ENCODE results near the gene PDE4B.

PDE4B gene

GRCh38 chr1:66372522-66373101 lies 579.9 kb downstream of the PDE4B start:
- peaks cover 54% of the 10 kb centered on the region for H3K4me1 Mint-ChIP-seq (ENCODE audit: low read depth)

GRCh38 chr1:66373157-66373591 lies 580.5 kb downstream of the PDE4B start:
- H3K4me3 Mint-ChIP-seq: peak overlapping the region; percentile 52
- H3K27ac Mint-ChIP-seq: peak overlapping the region; percentile 76
- no peak for DNase-seq (ENCODE audit: low spot score)
- no peaks in the 10 kb centered on the region for H3K9me3 Mint-ChIP-seq
- H3K27me3 Mint-ChIP-seq (ENCODE audit: low read depth): peaks cover 3% of the 10 kb centered on the region
- H3K4me1 Mint-ChIP-seq (ENCODE audit: low read depth): peaks cover 51% of the 10 kb centered on the region
- peaks cover 49% of the 10 kb centered on the region for H3K36me3 Mint-ChIP-seq (ENCODE audit: low read depth)

More at GRCh38 chr1:66372522-66373101, 579.9 kb downstream of the PDE4B start:
- peak overlapping the region; percentile 76 for H3K27ac Mint-ChIP-seq
- peaks cover 52% of the 10 kb centered on the region for H3K36me3 Mint-ChIP-seq (ENCODE audit: low read depth)
- peak overlapping the region; percentile 52 for H3K4me3 Mint-ChIP-seq
- no peaks in the 10 kb centered on the region for H3K9me3 Mint-ChIP-seq
- H3K27me3 Mint-ChIP-seq (ENCODE audit: low read depth): peaks cover 3% of the 10 kb centered on the region
- no peak for DNase-seq (ENCODE audit: low spot score)

GRCh38 chr1:66374148-66374547 lies 581.5 kb downstream of the PDE4B start:
- Mint-ChIP-seq H3K9me3 (no peaks in the 10 kb centered on the region), H3K4me3 (peak overlapping the region; percentile 73), H3K36me3 (ENCODE audit: low read depth) (peaks cover 42% of the 10 kb centered on the region), H3K4me1 (ENCODE audit: low read depth) (peaks cover 48% of the 10 kb centered on the region), H3K27ac (peak overlapping the region; percentile 92), H3K27me3 (ENCODE audit: low read depth) (peaks cover 3% of the 10 kb centered on the region)
- DNase-seq (ENCODE audit: low spot score): no peak

GRCh38 chr1:66374561-66375111 lies 581.9 kb downstream of the PDE4B start:
- DNase-seq (ENCODE audit: low spot score): peak; percentile 70

GRCh38 chr1:66375125-66375524 lies 582.4 kb downstream of the PDE4B start:
- H3K36me3 Mint-ChIP-seq (ENCODE audit: low read depth): peaks cover 37% of the 10 kb centered on the region
- no peaks in the 10 kb centered on the region for H3K9me3 Mint-ChIP-seq
- peaks cover 3% of the 10 kb centered on the region for H3K27me3 Mint-ChIP-seq (ENCODE audit: low read depth)
- peaks cover 51% of the 10 kb centered on the region for H3K4me1 Mint-ChIP-seq (ENCODE audit: low read depth)
- no peak for DNase-seq (ENCODE audit: low spot score)
- no peak overlapping the region for H3K4me3 Mint-ChIP-seq
- H3K27ac Mint-ChIP-seq: peak overlapping the region; percentile 92

More at GRCh38 chr1:66374561-66375111, 581.9 kb downstream of the PDE4B start:
- H3K4me1 Mint-ChIP-seq (ENCODE audit: low read depth): peaks cover 50% of the 10 kb centered on the region
- peak overlapping the region; percentile 73 for H3K4me3 Mint-ChIP-seq
- H3K27ac Mint-ChIP-seq: peak overlapping the region; percentile 92
- peaks cover 3% of the 10 kb centered on the region for H3K27me3 Mint-ChIP-seq (ENCODE audit: low read depth)
- H3K36me3 Mint-ChIP-seq (ENCODE audit: low read depth): peaks cover 37% of the 10 kb centered on the region
- no peaks in the 10 kb centered on the region for H3K9me3 Mint-ChIP-seq

- Mint-ChIP-seq H3K27ac (no peak overlapping the region), H3K4me1 (ENCODE audit: low read depth) (peaks cover 13% of the 10 kb centered on the region), H3K27me3 (ENCODE audit: low read depth) (peaks cover 3% of the 10 kb centered on the region), H3K36me3 (ENCODE audit: low read depth) (peaks cover 6% of the 10 kb centered on the region), H3K4me3 (no peak overlapping the region), H3K9me3 (peaks cover 19% of the 10 kb centered on the region)
- DNase-seq (ENCODE audit: low spot score): peak; percentile 12
Measured at GRCh38 chr1:66380452-66381212, 587.9 kb downstream of the PDE4B start.

- Mint-ChIP-seq H3K4me1 (ENCODE audit: low read depth) (peaks cover 9% of the 10 kb centered on the region), H3K36me3 (ENCODE audit: low read depth) (peaks cover 6% of the 10 kb centered on the region), H3K9me3 (peaks cover 29% of the 10 kb centered on the region), H3K27ac (no peak overlapping the region), H3K4me3 (no peak overlapping the region), H3K27me3 (ENCODE audit: low read depth) (no peaks in the 10 kb centered on the region)
- DNase-seq (ENCODE audit: low spot score): no peak
Measured at GRCh38 chr1:66381621-66382275, 589.1 kb downstream of the PDE4B start.

- Mint-ChIP-seq H3K9me3 (peaks cover 36% of the 10 kb centered on the region), H3K4me3 (no peak overlapping the region), H3K36me3 (ENCODE audit: low read depth) (peaks cover 6% of the 10 kb centered on the region), H3K27ac (no peak overlapping the region), H3K4me1 (ENCODE audit: low read depth) (peaks cover 9% of the 10 kb centered on the region), H3K27me3 (ENCODE audit: low read depth) (no peaks in the 10 kb centered on the region)
- DNase-seq (ENCODE audit: low spot score): no peak
Measured at GRCh38 chr1:66383168-66383567, 590.5 kb downstream of the PDE4B start.

- Mint-ChIP-seq H3K4me1 (ENCODE audit: low read depth) (peaks cover 9% of the 10 kb centered on the region), H3K27me3 (ENCODE audit: low read depth) (no peaks in the 10 kb centered on the region), H3K27ac (no peak overlapping the region), H3K4me3 (no peak overlapping the region), H3K36me3 (ENCODE audit: low read depth) (peaks cover 6% of the 10 kb centered on the region), H3K9me3 (peaks cover 36% of the 10 kb centered on the region)
- no peak for DNase-seq (ENCODE audit: low spot score)
Measured at GRCh38 chr1:66383611-66384010, 590.9 kb downstream of the PDE4B start.

GRCh38 chr1:66384258-66384921 lies 591.7 kb downstream of the PDE4B start:
- Mint-ChIP-seq H3K36me3 (ENCODE audit: low read depth) (peaks cover 6% of the 10 kb centered on the region), H3K4me1 (ENCODE audit: low read depth) (peaks cover 9% of the 10 kb centered on the region), H3K27me3 (ENCODE audit: low read depth) (no peaks in the 10 kb centered on the region), H3K4me3 (no peak overlapping the region), H3K27ac (no peak overlapping the region), H3K9me3 (peaks cover 36% of the 10 kb centered on the region)
- DNase-seq (ENCODE audit: low spot score): no peak

GRCh38 chr1:66386712-66387111 lies 594.0 kb downstream of the PDE4B start:
- no peaks in the 10 kb centered on the region for H3K4me1 Mint-ChIP-seq (ENCODE audit: low read depth)
- no peak overlapping the region for H3K27ac Mint-ChIP-seq
- no peaks in the 10 kb centered on the region for H3K27me3 Mint-ChIP-seq (ENCODE audit: low read depth)
- H3K36me3 Mint-ChIP-seq (ENCODE audit: low read depth): peaks cover 8% of the 10 kb centered on the region
- DNase-seq (ENCODE audit: low spot score): no peak
- peaks cover 48% of the 10 kb centered on the region for H3K9me3 Mint-ChIP-seq
- H3K4me3 Mint-ChIP-seq: no peak overlapping the region

GRCh38 chr1:66388913-66389312 lies 596.2 kb downstream of the PDE4B start:
- Mint-ChIP-seq H3K9me3 (peaks cover 42% of the 10 kb centered on the region), H3K4me1 (ENCODE audit: low read depth) (no peaks in the 10 kb centered on the region), H3K4me3 (no peak overlapping the region), H3K27me3 (ENCODE audit: low read depth) (no peaks in the 10 kb centered on the region), H3K27ac (no peak overlapping the region), H3K36me3 (ENCODE audit: low read depth) (peaks cover 6% of the 10 kb centered on the region)
- DNase-seq (ENCODE audit: low spot score): no peak

GRCh38 chr1:66393586-66394287 lies 601.0 kb downstream of the PDE4B start:
- Mint-ChIP-seq H3K4me3 (no peak overlapping the region), H3K27ac (no peak overlapping the region), H3K27me3 (ENCODE audit: low read depth) (no peaks in the 10 kb centered on the region), H3K36me3 (ENCODE audit: low read depth) (peaks cover 1% of the 10 kb centered on the region), H3K9me3 (peaks cover 11% of the 10 kb centered on the region), H3K4me1 (ENCODE audit: low read depth) (peaks cover 5% of the 10 kb centered on the region)
- no peak for DNase-seq (ENCODE audit: low spot score)

Measured in T-helper 2 cell treated with Interferon-gamma antibody and Interleukin-4, amounts not matched to agents 5 μg/mL and 100 μg/mL, for 36 hours (primary cell).